ENCODE measurements around the gene AOPEP. TPM values are rescaled to one million over a fixed set of nuclear protein-coding genes. Genes with fewer than 3 reads are reported as not detected.

The AOPEP gene
- total RNA-seq, 1 experiment from 2014 or later: 15.0 TPM

GRCh38 chr9:95079461-95079860 lies 353.0 kb downstream of the AOPEP start:
- Histone ChIP-seq H2BK5ac (ENCODE audit: insufficient read length, low read length) (no peak overlapping the region), H2AFZ (ENCODE audit: low read length) (no peak overlapping the region), H3K79me1 (ENCODE audit: insufficient read depth, low read depth, low read length, poor library complexity, severe bottlenecking) (no peaks in the 10 kb centered on the region), H4K8ac (replicated peaks; ENCODE audit: insufficient read length, low read depth, low read length) (no peak overlapping the region), H3K9ac (ENCODE audit: extremely low read depth, insufficient read length, low read length) (no peak overlapping the region), H4K91ac (ENCODE audit: insufficient read length, low read depth, low read length) (no peak overlapping the region), H3K27me3 (ENCODE audit: insufficient read depth, low read length) (no peaks in the 10 kb centered on the region), H3K79me2 (ENCODE audit: insufficient read depth, low read length) (peaks cover 2% of the 10 kb centered on the region; the same call in 1 of the 2 replicates), H3K9me3 (ENCODE audit: control insufficient read depth, low read depth, low read length) (no peaks in the 10 kb centered on the region), H3K18ac (ENCODE audit: insufficient read length, low read depth, low read length) (no peak overlapping the region), H3K14ac (ENCODE audit: insufficient read depth, low read length) (no peak overlapping the region), H3K4ac (ENCODE audit: low read depth, low read length) (no peak overlapping the region), H3K4me1 (ENCODE audit: insufficient read depth, low read length) (no peaks in the 10 kb centered on the region), H3K56ac (ENCODE audit: insufficient read length, low read depth, low read length) (no peak overlapping the region), H3K23me2 (ENCODE audit: insufficient read length, low read depth, low read length, poor library complexity, severe bottlenecking) (no peaks in the 10 kb centered on the region), H2BK20ac (ENCODE audit: low read depth, low read length, poor library complexity, severe bottlenecking) (no peak overlapping the region), H3K27ac (ENCODE audit: insufficient read length, low read depth, low read length) (no peak overlapping the region), H4K20me1 (ENCODE audit: control insufficient read depth, insufficient read depth, insufficient read length) (no peaks in the 10 kb centered on the region), H3K23ac (ENCODE audit: insufficient read length, low read depth, low read length) (no peak overlapping the region), H2BK12ac (ENCODE audit: insufficient read length, low read depth, low read length) (no peak overlapping the region), H3K4me2 (ENCODE audit: insufficient read depth, insufficient read length, low read length) (no peak overlapping the region), H2BK15ac (ENCODE audit: low read depth, low read length) (no peak overlapping the region), H2BK120ac (ENCODE audit: low read depth, low read length, poor library complexity, severe bottlenecking) (no peak overlapping the region), H3T11ph (ENCODE audit: low read length) (no peak overlapping the region), H2AK5ac (ENCODE audit: insufficient read length, low read length) (no peak overlapping the region), H4K5ac (ENCODE audit: insufficient read length, low read depth, low read length) (no peak overlapping the region)
- Mint-ChIP-seq H3K4me1 (peaks cover 39% of the 10 kb centered on the region in 2 experiments), H3K9me3 (no peaks in the 10 kb centered on the region), H3K36me3 (ENCODE audit: insufficient read depth in 1 of 3, low read depth in 3 of 3) (peaks cover 0 to 7% (median 2%) of the 10 kb centered on the region in 3 experiments; a peak in 4 of 7 replicates), H3K27me3 (ENCODE audit: low read depth) (no peaks in the 10 kb centered on the region), H3K4me3 (no peak overlapping the region), H3K27ac (peak overlapping the region in 1 of 3 experiments; percentile 90; a peak in 2 of 7 replicates)
- no peak for TF ChIP-seq CTCF (conservative IDR thresholded peaks at IDR 0.05)
- WGBS (ENCODE audit: extremely low coverage, insufficient read length, low lambda C conversion rate): no CpG with 5 or more reads among the region's 10 CpGs
- no peak for DNase-seq
